ENCODE measurements around the gene JMJD8. TPM values are rescaled to one million over a fixed set of nuclear protein-coding genes. Genes with fewer than 3 reads are reported as not detected.
A peak's percentile ranks its signal among the peaks of the same experiment; 100 is the strongest.

JMJD8 gene
- total and polyA plus RNA-seq, 9 of the 15 experiments (the other 6 are each of a cell fraction or from before 2014, with no cell fraction given): 1.2 to 50.6 (median 29.3) TPM

- TF ChIP-seq, protein P1, sequence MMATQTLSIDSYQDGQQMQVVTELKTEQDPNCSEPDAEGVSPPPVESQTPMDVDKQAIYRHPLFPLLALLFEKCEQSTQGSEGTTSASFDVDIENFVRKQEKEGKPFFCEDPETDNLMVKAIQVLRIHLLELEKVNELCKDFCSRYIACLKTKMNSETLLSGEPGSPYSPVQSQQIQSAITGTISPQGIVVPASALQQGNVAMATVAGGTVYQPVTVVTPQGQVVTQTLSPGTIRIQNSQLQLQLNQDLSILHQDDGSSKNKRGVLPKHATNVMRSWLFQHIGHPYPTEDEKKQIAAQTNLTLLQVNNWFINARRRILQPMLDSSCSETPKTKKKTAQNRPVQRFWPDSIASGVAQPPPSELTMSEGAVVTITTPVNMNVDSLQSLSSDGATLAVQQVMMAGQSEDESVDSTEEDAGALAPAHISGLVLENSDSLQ (IDR thresholded peaks at IDR 0.05): peak; percentile 68
- TF ChIP-seq FUS (optimal IDR thresholded peaks at IDR 0.05; ENCODE audit: low read depth, low read length) (no peak), NFIC (IDR thresholded peaks at IDR 0.05) (peak; percentile 71; the same call in 1 of the 2 replicates), TEAD1 (CRISPR knock-in tag; IDR thresholded peaks at IDR 0.05) (peak in 1 of 2 experiments; percentile 11; a peak in 1 of 4 replicates), ZC3H11A (IDR thresholded peaks at IDR 0.05; ENCODE audit: low read depth, low read length) (no peak), MXI1 (IDR thresholded peaks at IDR 0.05; ENCODE audit: low read depth, low read length) (no peak; the same call in 1 of the 2 replicates), ZNF280B (CRISPR knock-in tag; IDR thresholded peaks at IDR 0.05) (no peak), ZFP30 (CRISPR knock-in tag; IDR thresholded peaks at IDR 0.05; ENCODE audit: borderline replicate concordance) (no peak), ZNF143 (CRISPR knock-in tag; IDR thresholded peaks at IDR 0.05) (no peak), ZNF239 (CRISPR knock-in tag; IDR thresholded peaks at IDR 0.05) (no peak), ZNF76 (CRISPR knock-in tag; IDR thresholded peaks at IDR 0.05; ENCODE audit: borderline replicate concordance) (peak; percentile 57; the same call in 1 of the 2 replicates), ESRRA (IDR thresholded peaks at IDR 0.05; ENCODE audit: borderline replicate concordance, low read depth) (peak; percentile 88)
- TF ChIP-seq, protein P2, sequence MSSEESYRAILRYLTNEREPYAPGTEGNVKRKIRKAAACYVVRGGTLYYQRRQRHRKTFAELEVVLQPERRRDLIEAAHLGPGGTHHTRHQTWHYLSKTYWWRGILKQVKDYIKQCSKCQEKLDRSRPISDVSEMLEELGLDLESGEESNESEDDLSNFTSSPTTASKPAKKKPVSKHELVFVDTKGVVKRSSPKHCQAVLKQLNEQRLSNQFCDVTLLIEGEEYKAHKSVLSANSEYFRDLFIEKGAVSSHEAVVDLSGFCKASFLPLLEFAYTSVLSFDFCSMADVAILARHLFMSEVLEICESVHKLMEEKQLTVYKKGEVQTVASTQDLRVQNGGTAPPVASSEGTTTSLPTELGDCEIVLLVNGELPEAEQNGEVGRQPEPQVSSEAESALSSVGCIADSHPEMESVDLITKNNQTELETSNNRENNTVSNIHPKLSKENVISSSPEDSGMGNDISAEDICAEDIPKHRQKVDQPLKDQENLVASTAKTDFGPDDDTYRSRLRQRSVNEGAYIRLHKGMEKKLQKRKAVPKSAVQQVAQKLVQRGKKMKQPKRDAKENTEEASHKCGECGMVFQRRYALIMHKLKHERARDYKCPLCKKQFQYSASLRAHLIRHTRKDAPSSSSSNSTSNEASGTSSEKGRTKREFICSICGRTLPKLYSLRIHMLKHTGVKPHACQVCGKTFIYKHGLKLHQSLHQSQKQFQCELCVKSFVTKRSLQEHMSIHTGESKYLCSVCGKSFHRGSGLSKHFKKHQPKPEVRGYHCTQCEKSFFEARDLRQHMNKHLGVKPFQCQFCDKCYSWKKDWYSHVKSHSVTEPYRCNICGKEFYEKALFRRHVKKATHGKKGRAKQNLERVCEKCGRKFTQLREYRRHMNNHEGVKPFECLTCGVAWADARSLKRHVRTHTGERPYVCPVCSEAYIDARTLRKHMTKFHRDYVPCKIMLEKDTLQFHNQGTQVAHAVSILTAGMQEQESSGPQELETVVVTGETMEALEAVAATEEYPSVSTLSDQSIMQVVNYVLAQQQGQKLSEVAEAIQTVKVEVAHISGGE (CRISPR knock-in tag; IDR thresholded peaks at IDR 0.05): peak; percentile 93 to 99 (median 98)
Measured at GRCh38 chr16:720990-721764, 37.0 kb upstream of the JMJD8 start, which contains the start of gene ANTKMT (continued).

Measured in K562 (cell line).